SU-DHL-6 (cell line): ENCODE results near the gene MTMR4.
"Not testable (repeated sequence)": the region's sequence is repeated elsewhere in the genome, so short reads cannot be mapped to it uniquely, and the experiment has no call there.

ENCODE experiments used
- H2AFZ ChIP-seq: fragments of 200-600 bp; sonication (generic); 2 replicates; pipeline ENCODE4 v1.6.1; 2014; ENCODE audit warnings: low read depth, mild to moderate bottlenecking, moderate library complexity, mixed read lengths, antibody characterized with exemption, low read length; ENCODE audit not compliant: severe bottlenecking
- H3F3A ChIP-seq: fragments of 200-600 bp; shearing (Covaris generic); 2 replicates; pipeline ENCODE4 v1.6.0; 2016; ENCODE audit warnings: antibody characterized with exemption, mild to moderate bottlenecking; ENCODE audit not compliant: insufficient read depth
- H3K27ac ChIP-seq: fragments of 200-600 bp; sonication (generic); 2 replicates; pipeline ENCODE4 v1.5.1; 2016; ENCODE audit warnings: low read depth, mild to moderate bottlenecking, low read length, moderate library complexity, mixed read lengths
- H3K27me3 ChIP-seq: fragments of 200-600 bp; sonication (generic), shearing (Covaris generic); 2 replicates; pipeline ENCODE4 v1.6.0; 2014; ENCODE audit warnings: mild to moderate bottlenecking, low read length
- H3K36me3 ChIP-seq: fragments of 200-600 bp; sonication (generic); 2 replicates; pipeline ENCODE4 v1.6.1; 2014; ENCODE audit warnings: mild to moderate bottlenecking, low read length, mixed read lengths
- H3K4me2 ChIP-seq: fragments of 300-600, 200-600 bp; shearing (Covaris generic), sonication (generic); 2 replicates; pipeline ENCODE4 v1.6.0; 2014; ENCODE audit warnings: low read length, low read depth, mild to moderate bottlenecking; ENCODE audit not compliant: poor library complexity, severe bottlenecking
- H3K4me3 ChIP-seq: fragments of 200-600 bp; sonication (generic); 2 replicates; pipeline ENCODE4 v1.5.1; 2014; ENCODE audit warnings: antibody characterized with exemption, low read length, mild to moderate bottlenecking, mixed read lengths; ENCODE audit not compliant: insufficient read depth, poor library complexity, severe bottlenecking
- H3K79me2 ChIP-seq: fragments of 200-600 bp; sonication (generic); 2 replicates; pipeline ENCODE4 v1.6.1; 2014; ENCODE audit warnings: mild to moderate bottlenecking, low read length, moderate library complexity; ENCODE audit not compliant: insufficient read depth
- H3K9ac ChIP-seq: fragments of 200-600 bp; sonication (generic); 2 replicates; pipeline ENCODE4 v1.7.0; 2014; ENCODE audit warnings: mild to moderate bottlenecking, low read length
- H3K9me2 ChIP-seq: fragments of 200-600 bp; sonication (generic); replicated peaks from 2 replicates; pipeline ENCODE4 v1.6.1; 2014; ENCODE audit warnings: low read length; ENCODE audit not compliant: insufficient read depth
- H3K9me3 ChIP-seq: fragments of 200-600 bp; sonication (generic); 2 replicates; pipeline ENCODE4 v1.6.1; 2014; ENCODE audit warnings: low read length, mixed read lengths; ENCODE audit not compliant: insufficient read depth
- H4K20me1 ChIP-seq: fragments of 200-600 bp; sonication (generic); 2 replicates; pipeline ENCODE4 v1.6.1; 2014; ENCODE audit warnings: low read depth, mild to moderate bottlenecking, antibody characterized with exemption, low read length, moderate library complexity, mixed read lengths
- CTCF ChIP-seq: fragments of 200-600 bp; sonication (generic); IDR thresholded peaks from one replicate; pipeline ENCODE4 v1.5.1; 2017; ENCODE audit warnings: antibody characterized with exemption, mild to moderate bottlenecking, low read length, moderate library complexity; ENCODE audit not compliant: insufficient read depth, poor library complexity, severe bottlenecking
- EZH2phosphoT487 ChIP-seq: fragments of 200-600 bp; sonication (generic), shearing (Covaris generic); conservative IDR thresholded peaks from 2 replicates; pipeline ENCODE4 v1.6.1; 2018; ENCODE audit warnings: mild to moderate bottlenecking, antibody characterized with exemption, low read length, moderate library complexity, mixed read lengths

The MTMR4 gene

GRCh38 chr17:58487589-58488427 is 26.6 kb downstream of the MTMR4 start, which contains the start of gene HSF5:
HSF5 (minus strand) TSS chr17:58488408; CDS start chr17:58488274, 134 bp downstream.
- H3K9me2 ChIP-seq, result no peaks in the 10 kb centered on the region
- no peaks in the 10 kb centered on the region for H3K9me3 ChIP-seq
- no peaks in the 10 kb centered on the region for H4K20me1 ChIP-seq
- H3K9ac ChIP-seq, result no peak within 1 kb of the TSS
- no peak within 1 kb of the TSS for H2AFZ ChIP-seq
- H3K36me3 ChIP-seq, result peaks cover 10% of the 10 kb centered on the region; the same call in 1 of the 2 replicates
- TF ChIP-seq EZH2phosphoT487, result no peak
- no peak for TF ChIP-seq CTCF
- H3K4me2 ChIP-seq, result no peak within 1 kb of the TSS
- H3K4me3 ChIP-seq, result no peak within 1 kb of the TSS
- H3K27me3 ChIP-seq, result no peaks in the 10 kb centered on the region
- H3K27ac ChIP-seq, result no peak within 1 kb of the TSS
- no peaks in the 10 kb centered on the region for H3F3A ChIP-seq
- H3K79me2 ChIP-seq, result no peaks in the 10 kb centered on the region

- Histone ChIP-seq H3K27ac (no peak overlapping the region), H3K4me3 (no peak overlapping the region), H3K9me2 (no peaks in the 10 kb centered on the region), H4K20me1 (no peaks in the 10 kb centered on the region), H3K4me2 (no peak overlapping the region), H3K79me2 (no peaks in the 10 kb centered on the region), H3F3A (no peaks in the 10 kb centered on the region), H3K36me3 (0 out of 2 replicates have a peak, but pooled peaks cover under 1% of the 10 kb centered on the region), H3K9ac (no peak overlapping the region), H3K9me3 (no peaks in the 10 kb centered on the region), H2AFZ (no peak overlapping the region), H3K27me3 (no peaks in the 10 kb centered on the region)
- TF ChIP-seq CTCF, result no peak
- TF ChIP-seq EZH2phosphoT487, result no peak
These were observed 29.8 kb downstream of the MTMR4 start for GRCh38 chr17:58484600-58484999.

- not testable (repeated sequence) for H2AFZ ChIP-seq, H3K27ac ChIP-seq, H3K4me3 ChIP-seq, H4K20me1 ChIP-seq, H3K36me3 ChIP-seq, H3K79me2 ChIP-seq, H3K9me3 ChIP-seq, H3K4me2 ChIP-seq, H3K9ac ChIP-seq, H3K27me3 ChIP-seq, H3F3A ChIP-seq, H3K9me2 ChIP-seq
These were observed 32.6 kb downstream of the MTMR4 start for GRCh38 chr17:58481798-58482197.

GRCh38 chr17:58480090-58480489 is 34.3 kb downstream of the MTMR4 start:
- Histone ChIP-seq H3K79me2 (no peaks in the 10 kb centered on the region), H3K9ac (no peak overlapping the region), H3F3A (no peaks in the 10 kb centered on the region), H3K27me3 (no peaks in the 10 kb centered on the region), H3K4me2 (no peak overlapping the region), H3K27ac (no peak overlapping the region), H3K4me3 (no peak overlapping the region), H2AFZ (no peak overlapping the region), H4K20me1 (no peaks in the 10 kb centered on the region), H3K9me3 (no peaks in the 10 kb centered on the region), H3K36me3 (no peaks in the 10 kb centered on the region), H3K9me2 (no peaks in the 10 kb centered on the region)
- no peak for TF ChIP-seq EZH2phosphoT487
- TF ChIP-seq CTCF, result no peak
